ENCODE data around the gene WBP1. TPM values are rescaled to one million over a fixed set of nuclear protein-coding genes. Genes with fewer than 3 reads are reported as not detected.

The WBP1 gene
- 70.7 and 70.8 TPM in 2 replicates for total RNA-seq (2014; rRNA removed; shearing (Covaris generic))
- 68.8 and 83.8 TPM in 2 replicates for total RNA-seq (2022)
- Bru-seq, nascent RNA, result percentile 86 among the genes with signal in this experiment
- BruChase-seq, experiment 1, labeled RNA remaining after a 6-hour chase, result percentile 93 among the genes with signal in this experiment
- percentile 82 among the genes with signal in this experiment for BruChase-seq, experiment 2, labeled RNA remaining after a 2-hour chase
- long read RNA-seq, transcript WBP1-201 (4 exons, 1,294 nt), result major isoform, 12 of 38 reads
- long read RNA-seq, partial matches to known transcripts, result 3 of 38 reads
- long read RNA-seq, other reads (novel, unspliced or antisense), result 17 of 38 reads

- H3K36me3 ChIP-seq (ENCODE audit: insufficient read depth, low read length), result peaks cover 35% of the 10 kb centered on the region
- peak within 1 kb of the TSS; percentile 98 for H3K4me3 ChIP-seq (ENCODE audit: low read depth, low read length, poor library complexity, severe bottlenecking)
- POLR2A ChIA-PET, result interaction anchor here (0.6 to 3.1 kb wide), 14 partner anchors 9 to 1075 kb away, joined by 3 to 25 read pairs (median 4); partner anchors contain the start of genes CCDC142, MRPL53 and TTC31
- no peaks in the 10 kb centered on the region for H3K9me2 ChIP-seq (ENCODE audit: insufficient read depth, low read length)
- TSS peak; percentile 58 for BruUV-seq (replicated peaks)
- CTCF ChIA-PET (ENCODE audit: unreplicated experiment), result interaction anchor here (0.6 to 1.0 kb wide), 2 partner anchors 15 to 18 kb away, joined by 3 to 6 read pairs; no protein-coding TSS in a partner anchor
- peak within 1 kb of the TSS; percentile 92 for H3K27ac ChIP-seq (ENCODE audit: low read depth, low read length, poor library complexity, severe bottlenecking)
- intact Hi-C loops (cut with micrococcal nuclease; ENCODE audit: unreplicated experiment), result no loop called here
- H4K20me1 ChIP-seq (ENCODE audit: insufficient read depth, low read length), result no peaks in the 10 kb centered on the region
- no peak for TF ChIP-seq CTCF (conservative IDR thresholded peaks at IDR 0.05; ENCODE audit: low read length)
- TF ChIP-seq EZH2phosphoT487 (IDR thresholded peaks at IDR 0.05; ENCODE audit: borderline replicate concordance, low read depth, low read length), result no peak
- peak within 1 kb of the TSS; percentile 77 for H2AFZ ChIP-seq (ENCODE audit: low read length)
- DNase-seq (ENCODE audit: low spot score), result peak; percentile 100
- peaks cover 29% of the 10 kb centered on the region for H3K4me1 ChIP-seq (ENCODE audit: insufficient read depth, low read length, poor library complexity, severe bottlenecking)
- H3K4me2 ChIP-seq (ENCODE audit: low read length), result peak within 1 kb of the TSS; percentile 100
- no peaks in the 10 kb centered on the region for H3K9me3 ChIP-seq (ENCODE audit: low read length)
- peaks cover 22% of the 10 kb centered on the region for H3K79me2 ChIP-seq (ENCODE audit: insufficient read depth, low read depth, low read length)
Measured at GRCh38 chr2:74458132-74458937, at the start of gene WBP1. TSS of gene WBP1 (plus strand) at chr2:74458438. CDS start at chr2:74458603, 165 bp downstream.

GRCh38 chr2:74413001-74413698, 45.1 kb upstream of the WBP1 start:
- intact Hi-C loops (cut with micrococcal nuclease; ENCODE audit: unreplicated experiment), result no loop called here
- Histone ChIP-seq H4K20me1 (ENCODE audit: insufficient read depth, low read length) (no peaks in the 10 kb centered on the region), H3K9me3 (ENCODE audit: low read length) (no peaks in the 10 kb centered on the region), H3K4me1 (ENCODE audit: insufficient read depth, low read length, poor library complexity, severe bottlenecking) (peaks cover 27% of the 10 kb centered on the region), H3K9me2 (ENCODE audit: insufficient read depth, low read length) (no peaks in the 10 kb centered on the region), H3K4me3 (ENCODE audit: low read depth, low read length, poor library complexity, severe bottlenecking) (no peak overlapping the region), H3K27ac (ENCODE audit: low read depth, low read length, poor library complexity, severe bottlenecking) (no peak overlapping the region), H3K79me2 (ENCODE audit: insufficient read depth, low read depth, low read length) (no peaks in the 10 kb centered on the region), H3K4me2 (ENCODE audit: low read length) (peak overlapping the region; percentile 38), H2AFZ (ENCODE audit: low read length) (peak overlapping the region; percentile 57; the same call in 1 of the 2 replicates), H3K36me3 (ENCODE audit: insufficient read depth, low read length) (no peaks in the 10 kb centered on the region)
- BruUV-seq (replicated peaks), result no TSS peak
- ChIA-PET POLR2A (interaction anchor here (0.8 to 1.6 kb wide), 4 partner anchors 12 to 58 kb away, joined by 3 to 5 read pairs (median 4); no protein-coding TSS in a partner anchor), CTCF (ENCODE audit: unreplicated experiment) (no interaction called here)
- no peak for TF ChIP-seq CTCF (conservative IDR thresholded peaks at IDR 0.05; ENCODE audit: low read length)
- TF ChIP-seq EZH2phosphoT487 (IDR thresholded peaks at IDR 0.05; ENCODE audit: borderline replicate concordance, low read depth, low read length), result no peak
- DNase-seq (ENCODE audit: low spot score), result no peak
